ENCODE results near the gene PLK2. TPM values are rescaled to one million over a fixed set of nuclear protein-coding genes. Genes with fewer than 3 reads are reported as not detected.

PLK2 gene
- total RNA-seq, 1 donor from 2014 or later, result 23.7 TPM

DNA sequence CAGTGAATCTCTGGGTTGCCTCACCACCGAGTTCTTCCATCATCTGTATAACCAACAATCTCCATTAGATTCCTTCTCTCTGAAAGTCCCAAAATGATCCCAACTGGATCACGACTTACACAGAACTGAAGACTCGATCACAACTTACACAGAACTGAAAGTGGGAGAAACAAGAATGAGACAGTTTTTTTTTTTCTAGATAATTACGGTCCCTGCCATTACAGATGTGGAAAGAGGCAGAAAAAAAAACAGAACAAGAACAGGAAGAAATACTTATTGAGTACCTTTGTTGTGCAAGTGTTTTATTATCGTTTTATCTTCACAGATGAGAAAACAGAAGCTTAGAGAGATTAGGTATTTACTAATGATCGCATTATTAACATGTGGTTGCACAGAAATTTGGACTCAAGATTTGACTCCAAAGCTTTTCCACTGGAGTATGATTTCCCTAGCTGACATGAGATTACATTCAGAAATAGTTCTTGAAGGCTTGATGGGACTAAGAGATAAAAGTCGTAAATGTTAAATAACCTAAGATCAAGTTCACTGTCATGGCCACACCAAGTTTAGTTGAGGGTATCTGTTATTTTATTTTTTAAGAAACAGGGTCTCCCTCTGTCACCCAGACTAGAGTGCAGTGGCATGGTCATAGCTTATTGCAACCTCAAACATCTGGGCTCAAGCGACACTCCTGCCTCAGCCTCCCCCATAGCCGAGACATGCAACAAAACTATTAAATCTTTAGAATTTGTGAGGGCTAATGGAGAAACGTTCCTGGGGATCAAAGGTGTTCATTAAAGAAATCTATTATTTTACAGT lies 8.9 kb downstream of the PLK2 start:
- no peak for DNase-seq (ENCODE audit: low spot score)

DNA sequence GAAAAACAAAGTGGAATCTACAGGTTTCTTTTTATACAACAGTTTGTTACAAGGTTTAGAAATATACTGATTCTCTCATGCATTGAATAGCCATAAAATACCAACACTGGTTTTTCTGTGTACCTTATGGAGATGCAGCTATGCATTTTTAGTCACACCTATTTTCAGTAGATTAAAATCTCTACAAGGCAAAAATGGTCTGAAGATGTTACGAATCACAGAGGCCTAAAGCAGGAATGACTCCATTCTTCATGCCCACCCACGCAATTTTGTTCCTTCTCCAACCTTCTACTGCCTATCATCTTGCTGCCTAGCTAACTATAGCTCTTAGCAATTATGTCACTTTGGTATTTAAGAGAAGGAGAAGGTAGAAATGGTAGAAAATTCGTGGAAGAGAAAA lies 9.9 kb downstream of the PLK2 start:
- no peak for DNase-seq (ENCODE audit: low spot score)

DNA sequence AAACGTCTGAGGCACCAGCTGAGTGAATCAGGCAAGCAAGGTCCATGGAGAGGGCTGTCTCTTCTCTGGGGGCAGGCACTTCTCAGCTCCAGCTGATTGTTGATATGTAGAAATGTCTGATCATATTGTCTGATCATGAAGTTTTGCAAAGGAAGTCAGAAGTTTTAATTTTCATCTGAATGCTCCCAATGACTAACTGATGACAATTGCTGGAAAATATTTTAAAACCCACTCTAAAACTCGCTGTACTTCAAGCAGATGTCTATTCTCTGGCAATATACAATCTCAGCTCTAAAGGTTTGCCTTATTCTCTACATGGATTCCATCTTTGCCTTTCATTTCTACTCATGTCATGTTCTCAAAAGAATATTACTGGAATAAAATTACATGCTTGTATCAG lies 12.7 kb downstream of the PLK2 start:
- no peak for DNase-seq (ENCODE audit: low spot score)

DNA sequence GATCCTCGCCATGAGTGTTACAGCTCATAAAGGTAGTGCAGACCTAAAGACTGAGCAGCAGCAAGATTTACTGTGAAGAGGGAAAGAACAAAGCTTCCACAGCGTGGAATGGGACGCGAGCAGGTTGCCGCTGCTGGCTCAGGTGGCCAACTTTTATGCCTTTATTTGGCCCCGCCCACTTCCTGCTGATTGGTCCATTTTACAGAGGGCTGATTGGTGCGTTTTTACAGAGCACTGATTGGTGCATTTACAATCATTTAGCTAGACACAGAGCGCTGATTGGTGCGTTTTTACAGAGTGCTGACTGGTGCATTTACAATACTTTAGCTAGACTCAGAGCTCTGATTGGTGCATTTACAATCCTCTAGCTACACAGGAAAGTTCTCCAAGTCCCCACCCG lies 13.9 kb downstream of the PLK2 start:
- DNase-seq (ENCODE audit: low spot score), result no peak

DNA sequence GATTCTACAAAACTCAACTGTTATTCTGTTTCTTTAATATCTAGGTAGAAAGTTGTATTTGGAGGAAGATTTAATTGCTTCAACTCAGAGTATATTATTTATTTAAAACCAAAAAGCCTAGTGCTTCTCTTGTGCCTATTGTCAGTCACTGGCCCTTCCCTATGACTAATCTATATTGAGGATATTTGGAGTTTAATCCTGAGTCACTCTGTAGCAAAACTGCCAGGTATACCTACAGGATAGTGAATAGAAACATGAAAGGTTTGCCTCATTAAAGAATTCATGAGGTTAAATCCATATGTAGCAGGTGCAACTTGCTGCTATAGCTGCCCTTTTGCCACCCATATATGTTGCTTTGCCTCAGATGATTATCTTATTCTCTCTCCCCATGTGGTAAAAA lies 15.1 kb downstream of the PLK2 start:
- no peak for DNase-seq (ENCODE audit: low spot score)

DNA sequence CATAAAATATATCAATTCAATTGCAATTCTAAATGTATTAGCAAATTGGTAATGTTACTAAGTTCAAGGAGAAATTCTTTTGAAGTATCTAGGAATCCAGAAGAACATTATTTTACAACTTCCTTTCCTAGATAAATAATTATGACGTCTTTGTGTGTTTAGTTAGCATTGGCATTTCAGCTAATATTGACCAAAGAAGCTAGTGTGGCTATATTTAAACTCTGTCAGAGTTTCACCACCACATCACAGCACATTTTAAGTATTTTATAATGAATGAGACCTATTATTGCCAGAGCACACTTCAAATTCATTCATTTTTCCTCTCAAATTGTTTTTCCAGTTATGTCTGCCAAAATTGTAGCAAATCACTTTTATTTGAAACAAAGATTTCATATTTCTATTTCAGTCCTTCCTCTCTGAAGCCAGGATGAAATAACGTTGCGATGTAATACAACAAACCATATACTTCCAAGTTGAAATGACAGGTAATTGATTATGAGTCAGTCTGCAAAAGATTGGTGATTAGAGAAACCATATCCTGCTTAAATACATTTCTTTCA lies 18.9 kb downstream of the PLK2 start:
- no peak for DNase-seq (ENCODE audit: low spot score)

DNA sequence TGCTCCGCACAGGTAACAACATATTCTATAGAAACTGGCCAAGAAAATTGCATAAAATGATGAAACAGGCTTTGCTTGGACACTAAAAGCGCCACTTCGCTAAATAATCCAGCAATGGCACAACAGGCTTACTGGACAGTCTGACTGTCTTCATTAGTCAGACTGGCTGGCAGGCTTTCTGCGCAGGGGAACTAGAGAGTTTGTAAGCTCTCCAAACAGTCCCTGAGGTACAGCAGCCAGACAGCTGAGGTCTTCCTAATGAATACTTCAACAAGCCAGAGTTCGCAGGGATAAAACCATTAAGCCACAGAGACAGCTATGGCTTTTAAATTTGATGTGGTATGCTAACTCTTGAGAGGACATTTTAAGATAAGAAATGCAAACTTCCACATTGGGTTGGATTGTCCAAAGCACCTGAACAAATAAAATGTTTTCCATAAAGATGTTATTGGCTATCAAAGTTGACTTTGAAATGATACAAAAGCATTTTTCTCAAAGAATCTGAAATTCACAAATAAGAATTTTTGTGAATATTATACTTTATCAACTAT lies 20.7 kb downstream of the PLK2 start:
- no peak for DNase-seq (ENCODE audit: low spot score)

DNA sequence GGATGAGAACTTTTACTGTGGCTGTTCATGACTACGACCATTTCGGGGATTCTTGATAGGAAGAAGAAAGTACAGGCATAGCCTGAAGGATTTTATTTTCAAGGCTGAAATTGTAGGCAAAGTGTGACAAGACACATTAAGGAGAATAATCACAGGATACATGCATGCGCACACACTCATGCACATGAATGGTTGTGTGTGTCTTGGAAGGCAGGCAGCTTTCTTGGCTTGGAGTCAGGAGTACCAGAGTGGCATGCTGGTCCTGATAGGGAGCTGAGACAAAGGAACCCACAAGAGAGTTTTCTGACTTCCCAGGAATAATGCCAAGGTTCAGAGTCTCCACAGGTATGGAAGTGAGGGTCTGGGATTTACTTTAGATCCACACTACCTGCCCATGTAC lies 22.2 kb downstream of the PLK2 start:
- no peak for DNase-seq (ENCODE audit: low spot score)

DNA sequence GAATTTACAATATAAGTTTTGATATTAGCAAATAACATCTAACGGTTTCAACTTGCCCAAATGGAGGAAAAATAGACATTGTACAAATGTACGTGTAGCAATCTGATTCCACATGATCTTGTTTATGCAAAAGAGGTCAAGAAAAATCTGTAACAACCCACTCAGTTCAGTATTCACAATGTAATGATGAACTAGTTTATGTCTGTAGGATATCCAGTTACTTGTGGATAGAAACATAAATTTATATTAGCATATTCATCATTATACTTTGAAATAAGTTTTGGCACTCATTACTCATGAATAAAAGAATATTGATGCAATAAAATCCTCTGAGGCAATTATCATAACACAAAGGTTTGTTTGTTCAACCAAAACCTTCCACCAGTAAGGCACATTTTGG lies 28.1 kb downstream of the PLK2 start:
- no peak for DNase-seq (ENCODE audit: low spot score)

DNA sequence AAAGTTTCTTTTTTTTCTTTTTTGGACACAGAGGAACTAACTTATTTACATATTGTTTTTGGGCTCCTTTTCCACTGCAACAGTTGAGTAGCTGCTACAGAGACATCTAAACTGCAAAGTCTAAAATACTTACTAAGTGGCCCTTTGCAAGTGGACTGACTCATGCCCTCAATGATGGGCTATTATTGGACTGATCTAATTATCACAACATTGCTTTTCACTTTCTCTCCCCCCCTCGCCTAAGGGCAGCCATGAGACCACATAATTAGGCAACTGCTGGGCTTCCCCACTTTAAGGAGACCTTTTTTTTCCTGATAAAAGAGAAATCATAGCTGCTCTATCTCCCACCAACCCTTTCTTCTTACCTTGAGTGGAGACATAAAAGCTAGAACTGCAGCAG lies 47.0 kb downstream of the PLK2 start:
- no peak for DNase-seq (ENCODE audit: low spot score)

DNA sequence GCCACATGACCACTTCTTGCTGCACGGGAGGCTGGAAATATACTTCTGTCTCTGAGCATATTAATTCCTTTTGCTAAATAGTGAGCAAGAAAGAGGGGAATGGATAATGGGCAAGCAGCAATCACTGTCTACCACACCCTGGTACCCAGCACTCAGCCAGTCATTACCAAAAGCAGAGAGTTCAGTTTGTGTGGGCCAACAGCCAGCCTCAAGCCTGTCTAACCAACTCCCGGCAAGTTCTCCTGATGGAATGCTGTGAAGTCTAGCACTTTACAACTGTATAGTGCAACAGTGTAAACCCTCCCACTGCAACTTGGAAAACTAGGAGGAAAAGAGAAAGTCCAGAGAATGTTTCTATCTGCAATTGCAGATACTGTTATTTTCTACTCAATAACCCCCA lies 47.8 kb downstream of the PLK2 start:
- DNase-seq (ENCODE audit: low spot score), result no peak

DNA sequence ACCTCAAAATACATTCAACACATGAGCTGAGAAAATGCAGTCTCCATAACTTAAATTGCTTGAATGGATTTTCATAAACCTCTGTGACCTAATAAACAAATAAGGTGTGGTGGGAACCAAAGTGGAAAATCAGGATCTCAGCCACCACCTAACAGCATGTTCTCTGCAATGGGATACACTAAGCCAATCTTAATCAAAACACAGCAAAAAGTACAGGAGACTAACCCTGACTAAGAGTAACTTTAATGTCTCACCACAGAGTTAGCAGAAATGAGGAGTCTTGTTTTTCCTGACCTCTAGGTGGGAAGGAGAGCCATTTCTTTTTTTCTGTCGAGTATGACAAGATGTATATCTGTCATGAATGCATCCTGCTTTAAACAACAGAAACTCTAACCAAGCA lies 48.5 kb downstream of the PLK2 start:
- DNase-seq (ENCODE audit: low spot score), result no peak

DNA sequence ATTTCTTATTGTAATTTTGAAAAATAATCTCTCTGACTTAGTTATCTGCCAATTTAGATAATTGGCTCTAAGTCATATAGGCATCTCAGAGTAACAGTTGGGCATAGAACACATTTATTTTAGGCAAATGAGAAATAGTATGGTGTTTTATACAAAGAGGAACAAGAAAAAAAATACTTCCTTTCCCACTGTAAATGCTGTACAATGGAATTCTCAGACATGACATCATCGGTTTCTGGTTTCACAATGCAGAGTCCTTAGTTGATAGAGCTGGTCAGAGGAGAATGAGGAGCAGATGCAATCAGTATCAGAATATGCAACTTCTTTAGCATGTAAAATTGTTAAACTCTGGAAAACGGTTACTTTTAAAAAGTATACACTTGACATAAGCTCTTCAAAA lies 49.4 kb downstream of the PLK2 start:
- no peak for DNase-seq (ENCODE audit: low spot score)

DNA sequence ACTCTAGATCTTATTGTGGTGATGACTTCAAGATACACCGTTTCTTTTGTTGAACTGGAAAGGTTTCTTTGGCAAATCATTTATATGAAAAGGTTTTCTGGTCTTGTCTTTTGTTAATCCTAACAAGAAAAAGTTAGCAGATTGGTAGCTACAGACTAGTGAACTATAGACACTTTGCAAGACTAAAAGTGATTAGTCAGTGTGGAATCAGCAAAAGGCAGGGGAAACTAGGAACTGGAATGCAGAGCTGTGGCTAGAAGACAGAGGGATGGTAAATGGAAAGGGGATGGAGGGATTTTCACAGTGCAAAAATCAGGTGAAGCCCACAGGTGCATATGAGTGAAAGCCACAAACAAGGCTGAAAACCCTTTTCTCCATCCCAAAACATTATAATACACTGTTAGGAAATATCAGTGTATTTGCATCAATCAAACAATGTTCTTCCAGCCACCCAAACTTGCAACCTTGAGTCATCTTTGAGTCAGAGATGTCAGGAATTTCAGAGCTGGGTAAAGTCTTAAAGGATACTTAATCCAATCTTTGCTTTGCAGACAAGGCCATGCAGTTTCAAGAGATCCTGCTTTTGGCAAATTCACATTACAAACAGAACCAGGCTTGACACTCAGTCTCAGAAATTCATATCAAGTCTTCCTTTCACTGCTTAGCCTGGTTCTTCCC lies 52.7 kb downstream of the PLK2 start:
- DNase-seq (ENCODE audit: low spot score), result no peak

DNA sequence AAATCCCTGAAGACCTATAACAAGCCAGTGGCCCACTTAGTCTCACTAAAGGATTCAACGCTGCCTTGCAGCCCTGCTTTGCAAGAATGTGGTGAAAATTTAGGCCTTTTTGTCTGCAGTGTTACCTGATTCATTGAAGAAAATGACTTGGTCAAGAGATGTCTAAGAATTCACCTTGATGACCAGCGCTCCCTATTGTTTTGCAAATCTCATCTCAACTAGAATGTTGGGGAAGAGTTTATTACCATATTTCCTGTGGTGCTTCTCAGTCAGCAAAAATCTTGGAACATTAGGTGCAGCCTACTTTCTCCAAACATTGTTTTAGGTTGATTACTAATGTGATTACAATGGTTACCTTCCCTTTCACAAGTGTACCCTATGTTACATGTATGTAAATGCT lies 53.5 kb downstream of the PLK2 start:
- DNase-seq (ENCODE audit: low spot score), result no peak

DNA sequence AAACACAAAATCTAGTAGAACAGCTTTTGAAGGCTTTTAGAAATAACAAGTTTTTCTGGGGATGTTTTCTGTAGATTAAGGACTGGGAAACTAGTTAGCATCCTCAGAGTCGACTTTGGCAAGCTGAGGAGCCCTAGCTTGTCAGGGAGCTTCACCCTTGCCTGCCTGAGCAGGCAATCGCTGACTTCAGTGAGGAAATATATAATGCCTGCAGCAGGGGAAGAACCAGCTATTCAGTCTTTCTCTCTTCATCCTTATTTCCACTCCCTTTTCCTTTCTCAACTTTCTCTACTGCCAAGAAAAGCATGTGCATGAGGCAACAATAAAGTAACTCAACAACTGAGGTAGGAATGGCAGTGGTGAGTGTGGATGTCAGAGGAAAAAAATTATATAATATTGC lies 54.7 kb downstream of the PLK2 start:
- DNase-seq (ENCODE audit: low spot score), result no peak

DNA sequence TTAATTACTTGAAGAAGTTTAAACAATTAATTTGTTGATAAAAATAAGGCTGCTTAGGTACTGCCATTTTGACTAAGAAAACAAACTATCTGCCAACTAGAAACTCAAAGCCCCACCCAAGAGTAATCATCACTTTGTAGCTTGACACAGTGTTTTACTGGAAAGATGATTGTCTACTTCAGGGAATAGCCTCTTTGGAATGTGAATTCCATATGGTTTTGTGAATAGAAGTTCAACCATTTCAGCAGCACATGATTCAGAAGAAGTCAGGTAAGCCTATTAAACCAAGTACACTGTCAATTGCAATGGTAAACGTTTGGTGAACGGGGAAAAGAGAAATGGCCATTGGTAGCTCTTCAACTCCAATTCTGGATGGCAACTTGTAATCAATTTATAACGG lies 55.2 kb downstream of the PLK2 start:
- DNase-seq (ENCODE audit: low spot score), result no peak

Other genes with a start within 250 kb of the PLK2 start
- gene GAPT, start 31.3 kb upstream of the PLK2 start, total RNA-seq, result 2.0 TPM
- gene RAB3C, start 123.0 kb upstream of the PLK2 start, total RNA-seq, result 8.4 TPM

All from mesenteric fat pad (tissue), 1 donor.